Liver (tissue), 3 donors: ENCODE measurements around the gene DNMT1.

Experiments
- ATF3 ChIP-seq: IDR thresholded peaks from 2 replicates; pipeline ENCODE4 v1.6.1; 2016; ENCODE audit warnings: antibody characterized with exemption
- CTCF ChIP-seq: fragments of 150-350 bp; IDR thresholded peaks from 2 replicates; pipeline ENCODE4 v1.5.1; 2017; ENCODE audit warnings: improper control_type of control experiment, low read depth, low read length; ENCODE audit not compliant: missing input control
- EGR1 ChIP-seq, 2 donors: IDR thresholded peaks; 2 replicates each; pipeline ENCODE4 v1.6.1; 2016 to 2018; ENCODE audit warnings: antibody characterized with exemption in 2 of 2, low read depth in 2 of 2
- GABPA ChIP-seq, 2 donors: IDR thresholded peaks in 1 of 2; conservative IDR thresholded peaks in 1 of 2; 2 replicates each; pipeline ENCODE4 v1.6.1; 2016; ENCODE audit warnings: antibody characterized with exemption in 2 of 2, mild to moderate bottlenecking in 1 of 2, moderate library complexity in 1 of 2
- HNF4G ChIP-seq: IDR thresholded peaks from 2 replicates; pipeline ENCODE4 v1.6.1; 2016; ENCODE audit warnings: antibody characterized with exemption
- JUND ChIP-seq, 2 donors: IDR thresholded peaks; 2 replicates each; pipeline ENCODE4 v1.6.1; 2016; ENCODE audit warnings: antibody characterized with exemption in 2 of 2
- MAX ChIP-seq: IDR thresholded peaks from 2 replicates; pipeline ENCODE4 v1.6.1; 2016; ENCODE audit warnings: antibody characterized with exemption
- RAD21 ChIP-seq, 2 donors: IDR thresholded peaks; 2 replicates each; pipeline ENCODE4 v1.6.1; 2016; ENCODE audit warnings: antibody characterized with exemption in 2 of 2, mild to moderate bottlenecking in 2 of 2
- RXRA ChIP-seq, 2 donors: IDR thresholded peaks; 2 replicates each; pipeline ENCODE4 v1.6.1; 2017 to 2018; ENCODE audit warnings: antibody characterized with exemption in 2 of 2, mild to moderate bottlenecking in 1 of 2
- TAF1 ChIP-seq: conservative IDR thresholded peaks from 2 replicates; pipeline ENCODE4 v1.6.1; 2016; ENCODE audit warnings: antibody characterized with exemption, mild to moderate bottlenecking
- YY1 ChIP-seq: IDR thresholded peaks from 2 replicates; pipeline ENCODE4 v1.6.1; 2016; ENCODE audit warnings: antibody characterized with exemption, mild to moderate bottlenecking
- TF ChIP-seq, protein P1 (sequence below): IDR thresholded peaks from 2 replicates; pipeline ENCODE4 v1.6.1; 2016; ENCODE audit warnings: antibody characterized with exemption, mild to moderate bottlenecking
- donor health status: healthy.
- donor health status: healthy.

- TF ChIP-seq CTCF (no peak), RXRA (IDR thresholded peaks at IDR 0.05) (no peak), JUND (IDR thresholded peaks at IDR 0.05) (no peak), EGR1 (IDR thresholded peaks at IDR 0.05; ENCODE audit: low read depth in 2 of 2) (no peak), MAX (no peak), HNF4G (no peak), ATF3 (no peak), TAF1 (no peak), RAD21 (IDR thresholded peaks at IDR 0.05) (no peak), YY1 (no peak), GABPA (IDR thresholded peaks at IDR 0.05 in 1 of 2, conservative IDR thresholded peaks at IDR 0.05 in 1 of 2) (no peak)
- TF ChIP-seq, protein P1, sequence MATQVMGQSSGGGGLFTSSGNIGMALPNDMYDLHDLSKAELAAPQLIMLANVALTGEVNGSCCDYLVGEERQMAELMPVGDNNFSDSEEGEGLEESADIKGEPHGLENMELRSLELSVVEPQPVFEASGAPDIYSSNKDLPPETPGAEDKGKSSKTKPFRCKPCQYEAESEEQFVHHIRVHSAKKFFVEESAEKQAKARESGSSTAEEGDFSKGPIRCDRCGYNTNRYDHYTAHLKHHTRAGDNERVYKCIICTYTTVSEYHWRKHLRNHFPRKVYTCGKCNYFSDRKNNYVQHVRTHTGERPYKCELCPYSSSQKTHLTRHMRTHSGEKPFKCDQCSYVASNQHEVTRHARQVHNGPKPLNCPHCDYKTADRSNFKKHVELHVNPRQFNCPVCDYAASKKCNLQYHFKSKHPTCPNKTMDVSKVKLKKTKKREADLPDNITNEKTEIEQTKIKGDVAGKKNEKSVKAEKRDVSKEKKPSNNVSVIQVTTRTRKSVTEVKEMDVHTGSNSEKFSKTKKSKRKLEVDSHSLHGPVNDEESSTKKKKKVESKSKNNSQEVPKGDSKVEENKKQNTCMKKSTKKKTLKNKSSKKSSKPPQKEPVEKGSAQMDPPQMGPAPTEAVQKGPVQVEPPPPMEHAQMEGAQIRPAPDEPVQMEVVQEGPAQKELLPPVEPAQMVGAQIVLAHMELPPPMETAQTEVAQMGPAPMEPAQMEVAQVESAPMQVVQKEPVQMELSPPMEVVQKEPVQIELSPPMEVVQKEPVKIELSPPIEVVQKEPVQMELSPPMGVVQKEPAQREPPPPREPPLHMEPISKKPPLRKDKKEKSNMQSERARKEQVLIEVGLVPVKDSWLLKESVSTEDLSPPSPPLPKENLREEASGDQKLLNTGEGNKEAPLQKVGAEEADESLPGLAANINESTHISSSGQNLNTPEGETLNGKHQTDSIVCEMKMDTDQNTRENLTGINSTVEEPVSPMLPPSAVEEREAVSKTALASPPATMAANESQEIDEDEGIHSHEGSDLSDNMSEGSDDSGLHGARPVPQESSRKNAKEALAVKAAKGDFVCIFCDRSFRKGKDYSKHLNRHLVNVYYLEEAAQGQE, result no peak
These were observed 35.1 kb downstream of the DNMT1 start for GRCh38 chr19:10159610-10160009.
